NCI-H446 treated with DMSO at 0.1 percent for 48 hours (cell line): ENCODE data around the gene XKR8.
"Not testable (repeated sequence)": the region's sequence is repeated elsewhere in the genome, so short reads cannot be mapped to it uniquely, and the experiment has no call there.

Experiments
- DNase-seq: peaks from one replicate; lab custom pipeline; 2025; lab: John Stamatoyannopoulos, UW

The XKR8 gene

GRCh38 chr1:27990920-27991537 is 31.3 kb downstream of the XKR8 start:
- no peak for DNase-seq

GRCh38 chr1:27992276-27992675 is 32.5 kb downstream of the XKR8 start:
- DNase-seq = no peak

- no peak for DNase-seq
Measured at GRCh38 chr1:27993241-27993640, 33.5 kb downstream of the XKR8 start.

DNA sequence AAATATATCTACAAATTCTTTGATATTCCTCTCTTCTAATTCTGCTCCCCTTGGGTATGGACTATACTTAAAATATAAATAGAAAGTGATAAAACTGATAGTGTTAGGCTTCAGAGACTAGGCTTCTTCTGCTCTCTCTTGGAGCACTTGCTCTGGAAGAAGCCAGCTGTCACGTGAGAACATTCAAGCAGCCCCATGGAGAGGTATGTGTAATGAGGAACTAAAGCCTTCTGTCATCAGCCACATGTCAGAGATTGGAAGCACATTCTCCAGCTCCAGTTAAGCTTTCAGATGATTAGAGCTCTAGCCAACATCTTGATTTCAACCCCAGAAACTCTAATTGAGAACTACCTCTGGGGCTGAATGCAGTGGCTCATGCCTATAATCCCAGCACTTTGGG is 34.3 kb downstream of the XKR8 start:
- no peak for DNase-seq

GRCh38 chr1:27994526-27994925 is 34.8 kb downstream of the XKR8 start:
- not testable (repeated sequence) for DNase-seq

- DNase-seq = no peak
Measured at GRCh38 chr1:27999055-27999454, 39.3 kb downstream of the XKR8 start.

GRCh38 chr1:28002600-28002999 is 42.8 kb downstream of the XKR8 start:
- DNase-seq = no peak

GRCh38 chr1:28003117-28003516 is 43.3 kb downstream of the XKR8 start:
- DNase-seq = not testable (repeated sequence)

DNA sequence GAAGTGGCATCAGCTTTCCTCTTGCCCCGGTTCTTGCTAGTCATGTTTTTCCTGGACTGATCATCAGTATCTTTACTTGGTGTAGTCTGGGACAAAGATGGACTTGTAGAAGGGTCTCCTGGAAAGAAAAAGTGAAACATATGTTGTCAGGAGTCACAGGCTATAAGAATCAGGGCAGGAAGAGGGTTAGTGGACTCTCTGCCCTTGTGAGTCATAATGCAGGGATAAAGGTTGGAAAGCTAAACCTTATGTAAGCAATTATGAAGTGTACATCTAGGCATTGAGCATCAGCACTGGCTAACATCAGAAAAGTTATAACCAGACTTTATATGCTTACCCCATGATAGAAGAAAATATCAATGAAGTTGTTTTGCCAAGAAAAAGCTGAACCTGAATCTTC is 51.2 kb downstream of the XKR8 start:
- no peak for DNase-seq
